Transverse colon (tissue), 4 donors: ENCODE results near the gene KIF14.

ENCODE experiments used
- EP300 ChIP-seq: sonication (generic); formaldehyde crosslinking; IDR thresholded peaks from one replicate; pipeline ENCODE4 v1.6.1; 2017; ENCODE audit warnings: antibody characterized with exemption, low read depth
- POLR2A ChIP-seq: fragments of 450-650 bp; IDR thresholded peaks from one replicate; pipeline ENCODE4 v1.6.1; 2016; ENCODE audit warnings: antibody characterized with exemption, mild to moderate bottlenecking, moderate library complexity
- POLR2AphosphoS5 ChIP-seq, 3 donors: sonication (generic); formaldehyde crosslinking; IDR thresholded peaks; one replicate each; pipeline ENCODE4 v1.6.1; 2016; ENCODE audit warnings: antibody characterized with exemption in 3 of 3
- TF ChIP-seq, protein P1 (sequence below), 5 experiments: fragments of 200-600 bp in 3 of 5; fragments of 450-650 bp in 2 of 5; sonication (generic) in 3 of 5; IDR thresholded peaks; 1 replicate in 2 of 5; 2 replicates in 3 of 5; pipeline ENCODE4 v1.5.1; 2016 to 2017; ENCODE audit warnings: antibody characterized with exemption in 5 of 5, inconsistent platforms in 3 of 5, mild to moderate bottlenecking in 2 of 5, moderate library complexity in 1 of 5

DNA sequence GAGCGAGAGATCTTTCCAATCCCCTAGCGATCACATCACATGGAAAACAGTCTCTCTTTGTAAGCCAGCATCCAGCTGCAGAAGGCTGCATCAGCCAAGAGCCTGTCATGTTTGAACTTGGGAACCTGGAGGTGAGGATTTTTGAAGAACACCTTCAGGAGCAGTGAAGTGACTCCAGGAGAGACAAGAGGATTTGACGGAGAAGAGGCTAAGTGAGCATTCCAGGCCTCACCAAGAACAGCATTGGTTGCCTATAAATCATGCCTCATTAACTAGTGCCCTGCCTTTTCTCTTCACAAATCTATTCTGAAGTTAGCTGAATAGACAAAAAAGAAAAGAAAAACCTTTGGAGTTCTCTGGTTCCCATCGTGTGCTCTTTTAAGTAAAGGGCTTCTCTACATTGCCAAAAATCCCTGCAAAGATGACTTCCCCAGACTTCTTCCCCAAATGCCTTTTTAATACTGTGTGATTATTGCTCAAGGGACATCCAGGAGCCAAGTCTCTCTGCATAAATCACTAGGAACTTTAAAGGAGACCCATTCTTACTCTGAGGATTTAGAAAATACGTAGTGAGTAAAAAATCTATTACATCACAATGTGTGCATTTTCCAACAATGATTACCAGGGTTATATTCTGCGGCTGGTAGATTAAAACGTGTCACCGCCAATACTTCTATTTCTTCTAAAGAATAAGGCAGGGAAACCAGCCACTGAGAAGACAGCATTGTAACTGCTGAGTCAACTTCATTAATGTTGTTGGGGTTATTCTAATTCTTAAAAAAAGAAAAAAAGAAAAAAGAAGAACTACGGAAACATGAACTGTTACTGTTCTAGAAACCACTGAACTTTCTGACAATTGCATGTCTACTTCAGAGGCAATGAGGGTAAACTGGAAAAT lies 95.2 kb downstream of the KIF14 start:
- no peak for TF ChIP-seq EP300
- TF ChIP-seq, protein P1, sequence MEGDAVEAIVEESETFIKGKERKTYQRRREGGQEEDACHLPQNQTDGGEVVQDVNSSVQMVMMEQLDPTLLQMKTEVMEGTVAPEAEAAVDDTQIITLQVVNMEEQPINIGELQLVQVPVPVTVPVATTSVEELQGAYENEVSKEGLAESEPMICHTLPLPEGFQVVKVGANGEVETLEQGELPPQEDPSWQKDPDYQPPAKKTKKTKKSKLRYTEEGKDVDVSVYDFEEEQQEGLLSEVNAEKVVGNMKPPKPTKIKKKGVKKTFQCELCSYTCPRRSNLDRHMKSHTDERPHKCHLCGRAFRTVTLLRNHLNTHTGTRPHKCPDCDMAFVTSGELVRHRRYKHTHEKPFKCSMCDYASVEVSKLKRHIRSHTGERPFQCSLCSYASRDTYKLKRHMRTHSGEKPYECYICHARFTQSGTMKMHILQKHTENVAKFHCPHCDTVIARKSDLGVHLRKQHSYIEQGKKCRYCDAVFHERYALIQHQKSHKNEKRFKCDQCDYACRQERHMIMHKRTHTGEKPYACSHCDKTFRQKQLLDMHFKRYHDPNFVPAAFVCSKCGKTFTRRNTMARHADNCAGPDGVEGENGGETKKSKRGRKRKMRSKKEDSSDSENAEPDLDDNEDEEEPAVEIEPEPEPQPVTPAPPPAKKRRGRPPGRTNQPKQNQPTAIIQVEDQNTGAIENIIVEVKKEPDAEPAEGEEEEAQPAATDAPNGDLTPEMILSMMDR (IDR thresholded peaks at IDR 0.05), result no peak
- no peak for TF ChIP-seq POLR2A
- no peak for TF ChIP-seq POLR2AphosphoS5 (IDR thresholded peaks at IDR 0.05)
